BLaER1 (cell line): ENCODE measurements around the gene IKZF5.

ENCODE experiments used
- H3K27ac ChIP-seq: shearing (Covaris generic); formaldehyde crosslinking; 2 replicates; pipeline ENCODE4 v1.8.1; 2022
- H3K27me3 ChIP-seq: shearing (Covaris generic); formaldehyde crosslinking; 2 replicates; pipeline ENCODE4 v1.8.1; 2022
- H3K36me3 ChIP-seq: shearing (Covaris generic); formaldehyde crosslinking; 2 replicates; pipeline ENCODE4 v1.8.1; 2022
- H3K4me1 ChIP-seq: shearing (Covaris generic); formaldehyde crosslinking; 2 replicates; pipeline ENCODE4 v1.8.1; 2022
- H3K4me2 ChIP-seq: shearing (Covaris generic); formaldehyde crosslinking; 2 replicates; pipeline ENCODE4 v1.8.1; 2022
- H3K4me3 ChIP-seq: shearing (Covaris generic); formaldehyde crosslinking; 2 replicates; pipeline ENCODE4 v1.8.1; 2022
- H3K9ac ChIP-seq: shearing (Covaris generic); formaldehyde crosslinking; 2 replicates; pipeline ENCODE4 v1.8.1; 2022
- H3K9me3 ChIP-seq: shearing (Covaris generic); formaldehyde crosslinking; 2 replicates; pipeline ENCODE4 v1.8.1; 2022
- H4K20me1 ChIP-seq: shearing (Covaris generic); formaldehyde crosslinking; 2 replicates; pipeline ENCODE4 v1.8.1; 2022
- Cebpa-rat ChIP-seq: shearing (Covaris generic); IDR thresholded peaks from 2 replicates; pipeline ENCODE4 v1.8.1; 2022

The IKZF5 gene

GRCh38 chr10:123017421-123018165 lies 9.0 kb upstream of the IKZF5 start:
- no peak for TF ChIP-seq Cebpa-rat
- Histone ChIP-seq H4K20me1 (no peaks in the 10 kb centered on the region; the same call in 1 of the 2 replicates), H3K4me3 (no peak overlapping the region), H3K4me2 (no peak overlapping the region), H3K4me1 (no peaks in the 10 kb centered on the region), H3K27ac (no peak overlapping the region), H3K36me3 (peaks cover 18% of the 10 kb centered on the region), H3K9ac (no peak overlapping the region), H3K9me3 (peaks cover 13% of the 10 kb centered on the region; the same call in 1 of the 2 replicates), H3K27me3 (no peaks in the 10 kb centered on the region)

- no peak overlapping the region for H3K9ac ChIP-seq
- H3K4me2 ChIP-seq: no peak overlapping the region
- no peaks in the 10 kb centered on the region; the same call in 1 of the 2 replicates for H4K20me1 ChIP-seq
- no peak overlapping the region for H3K4me3 ChIP-seq
- no peak overlapping the region for H3K27ac ChIP-seq
- no peak for TF ChIP-seq Cebpa-rat
- peaks cover 32% of the 10 kb centered on the region for H3K36me3 ChIP-seq
- H3K4me1 ChIP-seq: no peaks in the 10 kb centered on the region
- H3K9me3 ChIP-seq: peaks cover 22% of the 10 kb centered on the region; the same call in 1 of the 2 replicates
- no peaks in the 10 kb centered on the region for H3K27me3 ChIP-seq
Observed at GRCh38 chr10:123016228-123016627, 7.6 kb upstream of the IKZF5 start.

- Histone ChIP-seq H3K27me3 (no peaks in the 10 kb centered on the region), H3K9ac (no peak overlapping the region), H3K4me1 (peaks cover 13% of the 10 kb centered on the region), H3K4me2 (no peak overlapping the region), H3K4me3 (no peak overlapping the region), H4K20me1 (peaks cover 5% of the 10 kb centered on the region; the same call in 1 of the 2 replicates), H3K36me3 (peaks cover 32% of the 10 kb centered on the region), H3K27ac (no peak overlapping the region), H3K9me3 (peaks cover 22% of the 10 kb centered on the region; the same call in 1 of the 2 replicates)
- no peak for TF ChIP-seq Cebpa-rat
Observed at GRCh38 chr10:123014772-123015171, 6.2 kb upstream of the IKZF5 start.

- Histone ChIP-seq H3K27me3 (no peaks in the 10 kb centered on the region), H3K27ac (no peak overlapping the region), H4K20me1 (peaks cover 5% of the 10 kb centered on the region; the same call in 1 of the 2 replicates), H3K9ac (no peak overlapping the region), H3K4me2 (no peak overlapping the region), H3K4me3 (no peak overlapping the region), H3K4me1 (peaks cover 20% of the 10 kb centered on the region), H3K9me3 (peaks cover 22% of the 10 kb centered on the region; the same call in 1 of the 2 replicates), H3K36me3 (peaks cover 32% of the 10 kb centered on the region)
- TF ChIP-seq Cebpa-rat: no peak
Observed at GRCh38 chr10:123013456-123014419, 5.1 kb upstream of the IKZF5 start.

GRCh38 chr10:123011987-123012386 lies 3.4 kb upstream of the IKZF5 start:
- no peak overlapping the region for H3K4me2 ChIP-seq
- H3K9ac ChIP-seq: no peak overlapping the region
- H3K36me3 ChIP-seq: peaks cover 32% of the 10 kb centered on the region
- no peak overlapping the region for H3K27ac ChIP-seq
- TF ChIP-seq Cebpa-rat: no peak
- no peak overlapping the region for H3K4me3 ChIP-seq
- H4K20me1 ChIP-seq: peaks cover 12% of the 10 kb centered on the region
- H3K4me1 ChIP-seq: peaks cover 27% of the 10 kb centered on the region
- peaks cover 22% of the 10 kb centered on the region; the same call in 1 of the 2 replicates for H3K9me3 ChIP-seq
- no peaks in the 10 kb centered on the region for H3K27me3 ChIP-seq

- Histone ChIP-seq H3K9ac (peak overlapping the region; percentile 87), H4K20me1 (peaks cover 39% of the 10 kb centered on the region), H3K4me1 (peaks cover 33% of the 10 kb centered on the region), H3K4me3 (peak overlapping the region; percentile 97), H3K9me3 (peaks cover 22% of the 10 kb centered on the region; the same call in 1 of the 2 replicates), H3K27ac (peak overlapping the region; percentile 85; the same call in 1 of the 2 replicates), H3K27me3 (no peaks in the 10 kb centered on the region), H3K4me2 (peak overlapping the region; percentile 95), H3K36me3 (peaks cover 46% of the 10 kb centered on the region)
- TF ChIP-seq Cebpa-rat: no peak
Observed at GRCh38 chr10:123009105-123009820, 668 bp upstream of the IKZF5 start.

- Histone ChIP-seq H3K4me2 (peak overlapping the region; percentile 77), H3K9me3 (peaks cover 11% of the 10 kb centered on the region; the same call in 1 of the 2 replicates), H3K27me3 (no peaks in the 10 kb centered on the region), H3K36me3 (peaks cover 34% of the 10 kb centered on the region), H3K4me1 (peaks cover 33% of the 10 kb centered on the region), H3K4me3 (peak overlapping the region; percentile 97), H3K9ac (peak overlapping the region; percentile 95), H4K20me1 (peaks cover 52% of the 10 kb centered on the region), H3K27ac (peak overlapping the region; percentile 92)
- no peak for TF ChIP-seq Cebpa-rat
Observed at GRCh38 chr10:123007558-123008354, 839 bp downstream of the IKZF5 start.

- Histone ChIP-seq H3K9me3 (no peaks in the 10 kb centered on the region), H3K4me2 (no peak overlapping the region), H3K4me3 (no peak overlapping the region), H4K20me1 (peaks cover 81% of the 10 kb centered on the region), H3K27ac (no peak overlapping the region), H3K36me3 (peaks cover 33% of the 10 kb centered on the region; the same call in 1 of the 2 replicates), H3K9ac (no peak overlapping the region), H3K4me1 (peaks cover 28% of the 10 kb centered on the region), H3K27me3 (no peaks in the 10 kb centered on the region)
- no peak for TF ChIP-seq Cebpa-rat
Observed at GRCh38 chr10:123004298-123004697, 4.3 kb downstream of the IKZF5 start.
